Measurements from ENCODE around the gene CFHR5.

Gene CFHR5

DNA sequence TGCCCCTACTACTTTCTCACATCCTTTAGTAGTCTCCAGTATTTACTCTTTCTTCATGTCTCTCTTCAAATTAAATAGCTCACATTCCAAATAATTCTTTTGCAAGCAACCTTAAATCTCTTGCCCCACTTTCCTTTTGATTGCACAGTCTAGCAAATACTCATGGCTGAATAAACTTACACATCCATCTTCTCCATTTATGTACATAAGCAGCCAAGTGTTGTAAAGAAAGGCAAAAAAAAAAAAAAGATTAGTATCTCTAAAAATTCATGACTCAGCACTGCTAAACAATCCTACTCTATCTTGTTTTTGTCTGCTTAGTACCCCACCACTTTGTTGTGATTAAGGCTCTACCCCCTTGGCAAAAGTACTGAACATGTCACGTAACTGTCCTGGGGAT is 47.1 kb downstream of the CFHR5 start:
- no peak for DNase-seq

DNA sequence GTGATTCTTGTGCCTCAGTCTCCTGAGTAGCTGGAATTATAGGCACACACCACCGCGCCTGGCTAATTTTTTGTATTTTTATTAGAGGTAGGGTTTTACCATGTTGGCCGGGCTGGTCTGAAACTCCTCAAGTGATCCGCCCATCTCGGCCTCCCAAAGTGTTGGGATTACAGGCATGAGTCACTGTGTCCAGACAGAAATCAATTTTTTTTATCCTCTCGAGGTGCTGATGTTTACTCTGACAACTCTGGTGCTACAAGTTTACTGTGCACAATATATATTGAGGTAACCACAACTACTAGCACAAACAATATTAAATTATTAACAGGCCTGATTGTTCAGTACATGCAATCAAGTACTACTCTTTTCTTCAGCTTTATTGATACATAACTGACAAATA is 50.0 kb downstream of the CFHR5 start:
- DNase-seq: no peak

DNA sequence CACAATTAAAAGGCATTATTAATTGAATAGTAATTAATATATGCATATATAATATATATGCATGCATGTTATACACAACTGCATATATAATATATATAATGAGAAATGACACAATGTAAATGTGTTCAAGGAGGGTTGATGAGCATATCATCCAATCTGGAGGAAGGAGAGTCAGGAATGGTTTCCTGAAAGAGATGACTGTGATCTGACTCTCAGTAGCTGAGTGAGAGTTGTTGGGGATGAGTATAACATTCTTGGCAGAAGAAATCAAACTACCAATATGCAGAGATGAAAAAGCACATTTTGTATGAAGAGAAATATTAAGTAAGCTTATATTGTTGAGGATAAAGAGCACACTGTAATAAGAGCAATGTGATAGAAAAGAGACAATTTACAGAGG is 52.4 kb downstream of the CFHR5 start:
- peak; percentile 37 for DNase-seq

DNA sequence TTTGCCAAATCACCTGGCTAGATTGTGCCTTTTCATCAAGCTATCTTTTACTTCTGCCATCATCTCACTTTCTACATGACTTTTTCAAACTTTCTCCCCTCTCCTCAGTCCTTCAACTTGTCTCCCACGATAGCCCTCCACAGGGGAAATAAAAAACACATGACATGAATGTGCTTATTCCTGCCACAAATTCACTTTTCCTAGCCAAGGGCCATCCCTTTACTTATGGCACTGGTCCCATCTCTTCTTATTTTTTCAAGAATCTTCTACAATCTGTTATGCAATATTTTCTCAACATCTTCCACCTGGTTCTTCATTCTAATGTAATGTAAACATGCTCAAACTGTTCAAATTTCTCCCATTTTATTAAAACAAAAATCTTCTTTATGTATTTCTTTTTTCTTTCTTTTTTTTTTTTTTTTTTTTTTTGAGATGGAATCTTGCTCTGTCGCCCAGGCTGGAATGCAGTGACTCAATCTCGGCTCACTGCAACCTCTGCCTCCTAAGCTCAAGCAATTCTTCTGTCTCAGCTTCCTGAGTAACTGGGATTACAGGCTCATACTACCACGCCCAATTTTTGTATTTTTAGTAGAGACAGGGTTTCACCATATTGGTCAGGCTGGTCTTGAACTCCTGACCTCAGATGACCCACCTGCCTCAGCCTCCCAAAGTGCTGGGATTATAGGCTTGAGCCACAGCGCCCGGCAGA is 57.4 kb downstream of the CFHR5 start:
- peak; percentile 65 for DNase-seq

DNA sequence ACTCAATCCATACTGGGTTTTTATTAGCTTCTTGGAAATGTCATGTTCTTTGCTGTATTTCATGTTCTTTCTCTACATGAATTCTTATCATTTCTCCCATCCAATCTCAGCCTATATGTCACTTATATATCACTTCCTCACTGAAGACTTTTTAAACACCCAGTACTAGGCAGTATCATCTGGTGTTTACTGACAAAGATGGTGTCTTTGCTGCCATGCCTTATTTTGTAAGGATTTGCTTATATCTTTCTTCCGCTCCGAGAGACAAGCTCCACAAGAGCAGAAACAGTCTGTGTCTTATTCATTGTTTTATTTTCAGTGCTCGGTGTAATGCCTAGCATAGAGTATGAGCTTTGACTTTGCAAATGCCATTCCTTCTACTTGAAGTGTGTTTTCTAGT is 59.5 kb downstream of the CFHR5 start:
- no peak for DNase-seq

DNA sequence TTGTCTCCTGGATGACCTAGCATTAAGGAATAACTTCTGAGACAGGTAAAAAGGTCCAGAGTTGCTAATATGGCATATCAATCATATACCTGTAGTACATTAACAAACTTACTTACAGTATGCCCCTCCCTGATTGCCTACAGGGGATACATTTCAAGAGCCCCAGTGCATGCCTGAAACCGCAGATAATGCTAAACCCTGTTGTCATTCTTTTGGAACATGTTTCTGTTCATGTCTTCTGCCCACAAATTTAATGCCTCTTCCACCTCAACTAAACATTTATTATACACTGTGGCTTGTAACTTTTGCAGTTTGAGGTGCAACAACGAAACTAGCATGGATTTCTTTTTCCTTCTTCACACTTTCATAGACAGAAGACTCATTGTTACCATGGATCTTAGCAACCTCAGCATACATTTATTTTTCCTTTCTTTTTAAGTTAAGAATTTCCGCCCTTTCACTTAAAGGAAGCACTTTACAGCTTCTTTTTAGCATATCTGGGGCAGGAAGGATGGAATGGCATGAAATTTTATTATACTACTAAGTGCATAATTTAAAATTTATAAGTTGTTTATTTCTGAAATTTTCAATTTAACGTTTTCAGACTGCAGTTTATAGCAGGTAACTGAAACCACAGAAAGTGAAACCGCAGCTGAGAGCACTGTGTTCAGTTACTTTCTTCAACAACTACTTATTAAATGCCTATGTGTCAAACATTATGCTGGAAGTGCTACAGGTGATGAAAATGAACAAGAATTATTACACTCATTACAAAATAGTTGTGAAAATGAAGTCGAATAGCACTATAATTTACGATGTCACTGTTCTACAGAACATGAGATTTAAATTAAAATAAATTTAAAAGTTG is 64.4 kb downstream of the CFHR5 start:
- DNase-seq: no peak

DNA sequence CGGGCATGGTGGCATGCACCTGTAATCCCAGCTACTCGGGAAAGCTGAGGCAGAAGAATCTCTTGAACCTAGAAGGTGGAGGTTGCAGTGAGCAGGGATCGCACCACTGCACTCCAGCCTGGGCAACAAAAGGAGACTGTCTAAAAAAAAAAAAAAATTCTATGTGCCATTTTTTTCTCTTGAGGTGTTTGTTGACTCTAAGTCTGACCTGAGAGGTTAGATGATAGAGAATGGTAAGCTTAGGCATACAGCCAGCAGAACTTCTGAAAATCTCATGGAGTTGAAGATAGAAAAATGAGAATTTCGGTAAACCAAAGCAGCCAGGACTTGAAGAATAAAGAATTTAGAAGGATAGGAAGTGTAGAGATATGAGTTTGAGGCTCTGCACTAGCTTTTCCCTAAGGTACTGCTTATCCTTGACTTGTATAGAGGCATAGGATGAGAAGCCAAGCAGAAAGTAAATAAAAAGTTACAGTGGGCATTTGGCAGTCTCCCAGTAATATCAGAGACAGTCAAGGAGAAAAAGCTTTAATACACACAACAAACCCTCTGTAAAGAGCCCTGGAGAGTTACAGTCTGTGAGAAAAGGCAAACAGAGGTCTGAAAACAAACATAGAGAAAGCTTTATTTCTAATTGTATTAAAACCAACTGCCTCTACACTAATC is 65.5 kb downstream of the CFHR5 start:
- DNase-seq: no peak

DNA sequence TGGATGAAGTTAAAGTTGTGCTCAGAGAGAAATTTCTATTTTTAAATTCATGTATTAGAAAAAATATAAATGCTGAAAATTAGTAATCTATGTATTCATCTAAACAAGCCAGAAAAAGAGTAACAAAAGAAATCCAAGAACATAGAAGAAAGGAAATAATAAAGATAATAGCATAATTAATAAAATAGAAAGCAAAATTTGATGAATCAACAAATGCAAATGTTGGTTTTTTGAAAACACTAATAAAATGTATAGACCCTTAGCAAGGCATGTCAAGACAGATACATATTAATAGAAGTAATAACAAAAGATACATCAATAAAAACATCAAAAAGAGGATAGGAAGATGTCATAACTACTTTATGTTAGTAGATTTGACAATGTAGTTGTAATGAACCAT is 71.7 kb downstream of the CFHR5 start:
- DNase-seq: no peak
